ENCODE measurements around the gene TRIM69. TPM values are rescaled to one million over a fixed set of nuclear protein-coding genes. Genes with fewer than 3 reads are reported as not detected.

The TRIM69 gene
- total and polyA plus RNA-seq, 2 donors (not counting 1 experiment from before 2014, with no cell fraction given) = 18.3 to 40.1 TPM

GRCh38 chr15:44794072-44794471 lies 57.7 kb downstream of the TRIM69 start:
- Histone ChIP-seq H3K27ac (ENCODE audit: insufficient read depth, low read length) (no peak overlapping the region), H3K9me3 (ENCODE audit: control insufficient read depth, insufficient read depth, low read depth, low read length) (no peaks in the 10 kb centered on the region), H3K36me3 (ENCODE audit: control insufficient read depth, insufficient read depth, low read length) (no peaks in the 10 kb centered on the region), H3K4me3 (replicated peaks in 1 of 4; ENCODE audit: control extremely low read depth in 1 of 4, insufficient read depth in 1 of 4, low read depth in 3 of 4, low read length in 4 of 4) (no peak overlapping the region), H2AFZ (ENCODE audit: low read length) (no peak overlapping the region), H3K9ac (ENCODE audit: insufficient read depth, low read length) (no peak overlapping the region), H3K4me2 (ENCODE audit: extremely low read depth, insufficient read depth, low read length) (no peak overlapping the region), H3K4me1 (ENCODE audit: control insufficient read depth, extremely low read depth, insufficient read depth, low read length) (no peaks in the 10 kb centered on the region), H3K27me3 (ENCODE audit: control insufficient read depth, insufficient read depth, low read length) (peaks cover 8% of the 10 kb centered on the region), H4K20me1 (ENCODE audit: control insufficient read depth, extremely low read depth, insufficient read depth, low read length) (no peaks in the 10 kb centered on the region), H3K79me2 (ENCODE audit: control insufficient read depth, insufficient read depth, low read length) (no peaks in the 10 kb centered on the region)
- DNase-seq (ENCODE audit: low read depth in 2 of 2) = no peak
- no peak for TF ChIP-seq CTCF (conservative IDR thresholded peaks at IDR 0.05 in 1 of 2, IDR thresholded peaks at IDR 0.05 in 1 of 2; ENCODE audit: low read depth in 1 of 2, low read length in 2 of 2)
- no peak for TF ChIP-seq EZH2 (IDR thresholded peaks at IDR 0.05; ENCODE audit: low read length, missing control alignments)

GRCh38 chr15:44796508-44796907 lies 60.2 kb downstream of the TRIM69 start:
- H3K27me3 ChIP-seq (ENCODE audit: control insufficient read depth, insufficient read depth, low read length) = no peaks in the 10 kb centered on the region
- H3K36me3 ChIP-seq (ENCODE audit: control insufficient read depth, insufficient read depth, low read length) = no peaks in the 10 kb centered on the region
- H2AFZ ChIP-seq (ENCODE audit: low read length) = no peak overlapping the region
- H3K4me2 ChIP-seq (ENCODE audit: extremely low read depth, insufficient read depth, low read length) = no peak overlapping the region
- no peak overlapping the region for H3K27ac ChIP-seq (ENCODE audit: insufficient read depth, low read length)
- H3K4me1 ChIP-seq (ENCODE audit: control insufficient read depth, extremely low read depth, insufficient read depth, low read length) = no peaks in the 10 kb centered on the region
- no peaks in the 10 kb centered on the region for H3K9me3 ChIP-seq (ENCODE audit: control insufficient read depth, insufficient read depth, low read depth, low read length)
- TF ChIP-seq EZH2 (IDR thresholded peaks at IDR 0.05; ENCODE audit: low read length, missing control alignments) (no peak), CTCF (conservative IDR thresholded peaks at IDR 0.05 in 1 of 2, IDR thresholded peaks at IDR 0.05 in 1 of 2; ENCODE audit: low read depth in 1 of 2, low read length in 2 of 2) (no peak)
- DNase-seq (ENCODE audit: low read depth in 2 of 2) = no peak
- H4K20me1 ChIP-seq (ENCODE audit: control insufficient read depth, extremely low read depth, insufficient read depth, low read length) = no peaks in the 10 kb centered on the region
- H3K9ac ChIP-seq (ENCODE audit: insufficient read depth, low read length) = no peak overlapping the region
- no peaks in the 10 kb centered on the region for H3K79me2 ChIP-seq (ENCODE audit: control insufficient read depth, insufficient read depth, low read length)
- H3K4me3 ChIP-seq (replicated peaks in 1 of 4; ENCODE audit: control extremely low read depth in 1 of 4, insufficient read depth in 1 of 4, low read depth in 3 of 4, low read length in 4 of 4) = no peak overlapping the region

GRCh38 chr15:44798826-44799225 lies 62.5 kb downstream of the TRIM69 start:
- Histone ChIP-seq H3K79me2 (ENCODE audit: control insufficient read depth, insufficient read depth, low read length) (no peaks in the 10 kb centered on the region), H3K9ac (ENCODE audit: insufficient read depth, low read length) (no peak overlapping the region), H3K27me3 (ENCODE audit: control insufficient read depth, insufficient read depth, low read length) (no peaks in the 10 kb centered on the region), H3K27ac (ENCODE audit: insufficient read depth, low read length) (no peak overlapping the region), H3K36me3 (ENCODE audit: control insufficient read depth, insufficient read depth, low read length) (no peaks in the 10 kb centered on the region), H3K9me3 (ENCODE audit: control insufficient read depth, insufficient read depth, low read depth, low read length) (no peaks in the 10 kb centered on the region), H2AFZ (ENCODE audit: low read length) (no peak overlapping the region), H3K4me1 (ENCODE audit: control insufficient read depth, extremely low read depth, insufficient read depth, low read length) (no peaks in the 10 kb centered on the region), H4K20me1 (ENCODE audit: control insufficient read depth, extremely low read depth, insufficient read depth, low read length) (no peaks in the 10 kb centered on the region), H3K4me2 (ENCODE audit: extremely low read depth, insufficient read depth, low read length) (no peak overlapping the region), H3K4me3 (replicated peaks in 1 of 4; ENCODE audit: control extremely low read depth in 1 of 4, insufficient read depth in 1 of 4, low read depth in 3 of 4, low read length in 4 of 4) (no peak overlapping the region)
- TF ChIP-seq CTCF (conservative IDR thresholded peaks at IDR 0.05 in 1 of 2, IDR thresholded peaks at IDR 0.05 in 1 of 2; ENCODE audit: low read depth in 1 of 2, low read length in 2 of 2) (no peak), EZH2 (IDR thresholded peaks at IDR 0.05; ENCODE audit: low read length, missing control alignments) (no peak)
- no peak for DNase-seq (ENCODE audit: low read depth in 2 of 2)

All from fibroblast of lung (primary cell).